T-helper 1 cell treated with Interleukin-12 subunit alpha and Interleukin-12 subunit beta and Interleukin-4 antibody, amounts not matched to agents 30 μg/mL and 1 μg/mL, for 36 hours (primary cell): Measurements from ENCODE around the gene RHOJ.

Source experiments
- H3K27ac Mint-ChIP-seq: one replicate; pipeline ENCODE4 v1.8.0; 2021; ENCODE audit warnings: mild to moderate bottlenecking, mixed read lengths
- H3K27me3 Mint-ChIP-seq: one replicate; pipeline ENCODE4 v1.8.0; 2021; ENCODE audit warnings: low read depth, mixed read lengths
- H3K36me3 Mint-ChIP-seq: one replicate; pipeline ENCODE4 v1.8.0; 2021; ENCODE audit warnings: low read depth, mixed read lengths
- H3K4me1 Mint-ChIP-seq: one replicate; pipeline ENCODE4 v1.8.0; 2021; ENCODE audit warnings: low read depth, mixed read lengths
- H3K4me3 Mint-ChIP-seq: one replicate; pipeline ENCODE4 v1.8.0; 2021; ENCODE audit warnings: mild to moderate bottlenecking, moderate library complexity, mixed read lengths
- H3K9me3 Mint-ChIP-seq: one replicate; pipeline ENCODE4 v1.8.0; 2021; ENCODE audit warnings: mixed read lengths

RHOJ gene

DNA sequence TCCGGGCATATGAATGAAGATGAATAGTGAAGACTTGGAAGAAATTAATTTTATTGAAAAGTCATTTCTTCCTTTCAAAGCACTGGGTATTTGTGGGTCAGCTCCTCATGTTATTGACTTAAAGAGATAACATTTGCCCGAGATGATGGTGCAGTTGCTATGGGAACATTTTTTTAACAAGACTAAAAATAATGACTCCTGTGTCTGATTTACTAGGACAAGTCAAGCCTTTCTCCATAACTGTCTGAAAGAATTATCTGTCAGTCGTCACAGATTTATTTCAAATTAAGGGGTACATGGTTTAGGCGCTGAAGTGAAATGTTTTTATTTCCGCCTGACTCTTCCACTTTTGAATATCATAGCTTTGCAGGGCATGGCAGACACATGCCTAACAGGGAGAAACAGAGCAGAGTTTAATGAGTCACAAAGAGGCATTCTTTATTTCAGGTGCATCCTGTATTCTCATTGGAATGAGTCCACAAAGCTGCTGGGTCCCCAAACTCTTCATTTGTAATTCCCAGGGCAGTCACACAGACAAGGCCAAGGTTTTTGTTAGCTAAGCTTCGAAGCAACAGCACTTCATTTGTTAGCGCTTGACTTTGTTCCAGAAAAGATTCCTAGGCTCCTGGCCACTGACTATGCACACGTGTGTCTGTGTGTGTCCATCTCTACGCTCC, 118.8 kb downstream of the RHOJ start:
- Mint-ChIP-seq H3K4me3 (no peak overlapping the region), H3K36me3 (no peaks in the 10 kb centered on the region), H3K4me1 (no peaks in the 10 kb centered on the region), H3K27ac (no peak overlapping the region), H3K9me3 (no peaks in the 10 kb centered on the region), H3K27me3 (peaks cover 14% of the 10 kb centered on the region)

DNA sequence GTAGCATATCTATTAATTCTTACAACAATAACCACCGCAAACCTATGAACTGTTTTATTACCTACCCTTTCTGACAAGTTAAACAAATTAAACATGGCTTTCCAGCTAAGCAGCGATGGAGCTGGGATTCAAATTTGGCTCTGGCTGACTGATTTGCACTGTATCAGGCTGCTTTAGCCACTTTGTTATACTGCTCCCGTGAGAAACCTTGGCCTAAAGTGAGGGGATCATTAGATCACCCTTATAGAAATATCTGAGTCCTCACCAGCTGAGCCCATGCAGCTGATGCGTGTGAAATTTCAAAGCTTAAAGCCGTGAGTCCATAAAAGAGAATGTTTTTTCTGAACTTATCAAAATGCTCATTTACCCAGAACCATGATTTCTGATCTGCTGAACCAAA, 122.6 kb downstream of the RHOJ start:
- Mint-ChIP-seq H3K36me3 (no peaks in the 10 kb centered on the region), H3K27me3 (peaks cover 10% of the 10 kb centered on the region), H3K4me3 (no peak overlapping the region), H3K27ac (no peak overlapping the region), H3K4me1 (no peaks in the 10 kb centered on the region), H3K9me3 (no peaks in the 10 kb centered on the region)

DNA sequence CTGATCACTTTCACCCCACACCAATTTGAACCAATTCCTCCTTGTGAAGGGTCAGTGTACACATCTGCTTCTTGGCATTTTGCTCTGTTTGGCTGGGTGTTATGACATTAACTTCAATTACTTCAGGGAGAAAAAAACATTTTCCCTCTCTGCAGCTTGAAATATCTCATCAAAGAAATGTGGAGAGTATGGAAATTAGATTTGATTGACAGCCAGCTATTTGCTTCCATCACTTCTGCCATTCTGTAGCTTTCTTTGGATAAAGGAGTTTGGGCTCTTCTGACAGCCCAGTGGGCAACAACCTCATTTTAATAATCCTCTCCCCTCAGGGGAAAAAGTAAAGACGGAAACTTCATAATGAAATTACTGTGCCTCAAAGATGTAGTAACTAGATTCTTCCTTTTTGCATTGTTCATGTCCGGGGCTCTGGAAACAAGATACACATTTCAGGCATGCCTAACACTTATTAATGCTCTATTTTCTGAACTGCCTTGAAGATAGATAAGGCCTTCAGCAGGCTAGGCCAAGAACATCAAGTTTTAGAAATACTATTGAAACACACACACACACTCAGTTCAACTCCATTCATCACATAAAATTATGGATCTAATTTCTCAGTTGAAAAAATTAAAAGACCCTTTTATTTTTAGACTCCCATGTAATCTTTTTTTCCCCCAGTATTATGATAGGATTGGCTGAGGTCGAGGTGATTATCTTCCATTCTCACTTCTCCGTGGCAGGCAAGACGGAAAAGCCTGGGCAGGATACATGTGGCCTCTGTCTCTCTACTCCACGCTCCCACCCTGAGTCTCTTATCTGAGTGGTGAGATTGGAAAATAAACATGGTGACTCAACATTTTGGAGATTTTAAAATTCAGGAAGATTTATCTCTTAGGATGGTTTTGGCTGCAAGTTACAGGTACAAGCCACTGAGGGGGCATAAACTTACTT, 124.8 kb downstream of the RHOJ start:
- H3K4me1 Mint-ChIP-seq: no peaks in the 10 kb centered on the region
- H3K27me3 Mint-ChIP-seq: no peaks in the 10 kb centered on the region
- H3K36me3 Mint-ChIP-seq: no peaks in the 10 kb centered on the region
- no peak overlapping the region for H3K4me3 Mint-ChIP-seq
- H3K9me3 Mint-ChIP-seq: no peaks in the 10 kb centered on the region
- no peak overlapping the region for H3K27ac Mint-ChIP-seq

DNA sequence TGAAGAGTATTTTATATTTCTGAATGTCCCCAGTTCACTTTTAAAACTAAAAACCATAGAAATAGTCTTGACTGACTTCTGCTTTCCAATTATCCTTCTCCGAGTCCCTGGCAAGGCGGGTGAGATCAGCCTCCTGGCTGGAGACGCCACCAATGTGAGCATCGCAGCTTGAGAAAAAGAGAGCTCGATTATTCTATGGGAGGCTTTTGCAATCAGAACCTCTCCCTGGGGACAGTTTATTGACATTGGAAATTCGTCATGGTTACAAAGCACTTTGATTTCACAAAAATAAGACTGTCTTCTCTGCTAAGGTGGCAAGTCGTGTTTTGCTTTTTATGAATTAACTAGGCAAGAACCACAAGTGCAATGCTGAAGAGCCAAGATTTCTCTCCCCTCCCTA, 138.1 kb downstream of the RHOJ start:
- H3K27ac Mint-ChIP-seq: no peak overlapping the region
- peaks cover 46% of the 10 kb centered on the region for H3K27me3 Mint-ChIP-seq
- H3K4me1 Mint-ChIP-seq: no peaks in the 10 kb centered on the region
- no peak overlapping the region for H3K4me3 Mint-ChIP-seq
- no peaks in the 10 kb centered on the region for H3K36me3 Mint-ChIP-seq
- no peaks in the 10 kb centered on the region for H3K9me3 Mint-ChIP-seq
